ENCODE data around the gene CD6.
"Not testable (repeated sequence)": the region's sequence is repeated elsewhere in the genome, so short reads cannot be mapped to it uniquely, and the experiment has no call there.

CD6 gene

GRCh38 chr11:61059260-61059752 lies 87.8 kb downstream of the CD6 start:
- no peak for DNase-seq

DNA sequence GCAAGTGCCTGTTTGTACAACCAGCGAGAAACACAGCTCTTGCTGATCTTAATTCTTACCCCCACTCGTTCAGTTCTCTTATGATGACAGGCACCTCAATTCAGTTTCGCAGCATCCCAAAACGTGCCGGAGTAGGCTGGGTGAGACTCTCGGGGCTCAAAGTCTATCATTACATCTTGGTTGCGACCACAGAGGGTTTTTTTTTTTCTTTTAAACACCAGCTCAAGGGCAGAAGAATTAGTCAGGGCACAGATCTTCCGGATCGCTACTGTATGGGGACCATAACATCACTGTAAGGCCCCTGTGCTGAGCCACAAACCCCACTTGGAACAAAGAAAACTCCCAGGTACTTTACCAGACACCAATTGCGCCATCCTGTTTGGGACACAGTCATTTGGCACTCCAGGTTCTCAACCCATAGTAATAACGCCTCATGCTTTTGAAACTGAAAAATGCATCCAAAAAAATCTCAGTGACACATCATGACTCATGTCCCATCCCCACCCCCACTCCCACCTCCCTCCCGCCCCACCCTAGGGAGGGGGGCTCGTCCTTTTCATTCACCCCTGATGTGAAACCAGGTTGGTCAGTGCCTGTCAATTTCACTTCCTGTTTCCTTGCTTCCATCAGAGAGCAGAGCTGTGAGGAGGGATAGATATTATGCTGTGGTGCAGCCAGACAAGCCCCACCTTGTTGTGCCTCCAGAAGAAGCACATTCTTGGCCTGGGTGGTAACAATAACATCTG lies 89.8 kb downstream of the CD6 start:
- DNase-seq, result no peak

DNA sequence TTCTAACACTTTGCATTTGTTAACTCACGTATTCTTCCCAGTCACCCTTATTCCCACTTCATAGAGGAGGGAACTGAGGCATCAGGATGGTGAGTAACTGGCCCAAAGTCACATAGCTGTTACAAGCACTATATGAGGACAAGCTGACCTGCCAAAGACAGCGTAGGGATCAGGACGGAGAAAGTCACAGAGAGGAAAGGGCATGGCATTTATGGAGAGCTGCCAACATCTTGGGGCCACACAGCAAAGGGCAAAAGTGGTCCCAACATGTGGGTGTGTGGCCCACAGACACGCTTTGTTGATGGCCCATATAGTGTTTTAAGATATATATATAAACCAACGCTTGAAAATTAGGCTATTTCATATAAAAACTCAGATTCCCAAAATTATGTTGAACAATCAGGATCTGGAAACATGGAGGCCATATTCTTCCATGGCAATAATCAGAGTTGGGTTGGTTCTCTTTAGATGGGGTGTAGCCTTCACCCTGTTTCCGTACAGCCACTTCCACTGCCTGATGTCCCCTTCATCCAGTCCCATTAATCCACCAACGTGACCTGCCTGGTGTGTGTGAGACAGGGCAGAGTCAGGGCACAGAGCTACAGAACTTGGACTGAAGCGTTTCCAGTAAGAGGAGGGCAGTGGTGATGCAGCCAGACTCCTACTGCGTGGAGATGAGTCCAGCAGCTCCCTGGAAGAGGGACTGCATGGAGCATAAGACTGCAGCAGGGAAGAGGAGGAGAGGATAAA lies 90.9 kb downstream of the CD6 start:
- no peak for DNase-seq

GRCh38 chr11:61065236-61065635 lies 93.8 kb downstream of the CD6 start:
- DNase-seq, result not testable (repeated sequence)

GRCh38 chr11:61065955-61066638 lies 94.6 kb downstream of the CD6 start:
- DNase-seq, result no peak

DNA sequence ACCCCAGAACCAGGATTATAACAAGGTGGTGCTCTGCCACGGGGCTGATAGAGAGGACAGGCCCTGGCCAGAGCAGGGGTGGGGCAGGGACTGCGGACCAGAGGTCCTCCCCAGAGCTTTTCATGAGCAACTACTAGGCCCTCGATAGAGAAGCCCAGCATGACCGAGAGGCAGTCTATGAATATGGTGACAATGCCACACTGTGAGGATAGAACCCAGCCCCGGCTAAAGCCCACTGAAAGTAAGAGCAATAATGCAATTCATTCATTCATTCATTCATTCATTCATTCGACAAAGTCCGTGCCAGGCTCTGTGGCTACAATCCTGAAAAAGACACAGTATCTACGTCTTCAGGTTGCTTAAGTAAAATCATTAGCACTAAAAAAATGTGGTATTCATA lies 95.2 kb downstream of the CD6 start:
- DNase-seq, result no peak

DNA sequence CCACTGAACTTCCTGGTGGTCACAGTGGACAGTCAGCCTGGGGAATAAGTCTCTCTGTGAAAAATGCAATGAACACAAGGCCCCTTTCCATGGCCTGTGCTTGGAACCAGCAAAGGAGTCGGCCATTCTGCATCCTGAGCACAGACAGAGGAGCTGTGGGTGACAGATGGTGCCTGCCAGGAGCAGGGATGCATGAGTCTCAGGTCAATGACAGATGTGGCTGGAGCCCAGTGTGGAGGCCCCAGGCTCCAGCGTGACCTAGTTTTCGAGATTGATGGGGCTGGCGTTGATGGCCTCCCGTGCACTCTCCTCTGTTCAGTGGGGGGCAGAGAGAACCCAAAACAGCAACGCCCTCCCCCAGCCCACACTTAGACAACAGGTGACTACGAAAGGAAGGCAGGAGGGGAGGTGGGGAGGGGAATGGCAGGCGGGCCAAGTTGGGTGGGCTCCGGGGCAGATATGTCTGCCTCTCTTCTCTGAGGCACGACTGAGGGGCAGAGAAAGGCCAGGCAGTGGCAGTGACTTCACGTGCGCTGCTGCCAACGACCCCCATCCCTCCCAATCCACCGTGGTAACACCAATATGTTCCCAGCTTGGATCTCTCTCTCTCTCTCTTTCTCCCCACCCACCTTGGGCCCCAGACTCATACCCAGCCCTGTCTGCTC lies 96.4 kb downstream of the CD6 start:
- no peak for DNase-seq

DNA sequence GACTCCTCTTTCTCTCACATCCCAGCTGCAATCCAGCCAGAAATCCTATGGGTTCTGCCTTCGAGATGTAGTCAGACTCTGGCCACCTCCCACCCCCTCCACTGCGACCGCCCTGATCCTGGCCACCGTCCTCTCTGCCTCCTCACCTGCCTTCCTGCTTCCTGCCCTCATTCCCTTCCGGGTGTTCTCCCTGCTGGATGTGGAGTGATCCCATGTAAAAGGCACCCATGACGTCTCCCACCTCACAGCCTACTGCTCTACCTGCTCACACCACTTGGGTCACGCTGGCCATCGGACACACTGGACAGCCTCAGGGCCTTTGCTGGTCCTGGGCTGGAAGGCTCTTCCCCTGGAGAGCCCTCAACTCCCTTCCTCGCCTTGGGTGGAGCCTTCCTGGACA lies 97.1 kb downstream of the CD6 start:
- no peak for DNase-seq

GRCh38 chr11:61069427-61069826 lies 97.9 kb downstream of the CD6 start:
- DNase-seq, result no peak

Measured in hippocampal formation (tissue), 2 donors.